B cell (primary cell): ENCODE measurements around the gene SLC20A1.

Experiments
- CTCF ChIP-seq: fragments of 200-600 bp; IDR thresholded peaks from one replicate; pipeline ENCODE4 v1.8.0; 2022; ENCODE audit warnings: antibody characterized with exemption, mild to moderate bottlenecking
- EZH2 ChIP-seq: IDR thresholded peaks from 2 replicates; pipeline ENCODE4 v1.6.1; 2012; ENCODE audit warnings: borderline replicate concordance, low read depth, mild to moderate bottlenecking, moderate library complexity, low read length; ENCODE audit not compliant: insufficient read depth, poor library complexity, severe bottlenecking

GRCh38 chr2:112646102-112646719 is 472 bp downstream of the SLC20A1 start:
- TF ChIP-seq CTCF (no peak), EZH2 (no peak)
